ENCODE measurements around the gene TNS4.

Gene TNS4

GRCh38 chr17:40454613-40454995, 46.8 kb downstream of the TNS4 start:
- no peak for DNase-seq

- no peak for DNase-seq
Observed at GRCh38 chr17:40453881-40454612, 47.4 kb downstream of the TNS4 start.

GRCh38 chr17:40452921-40453378, 48.5 kb downstream of the TNS4 start:
- no peak for DNase-seq

DNA sequence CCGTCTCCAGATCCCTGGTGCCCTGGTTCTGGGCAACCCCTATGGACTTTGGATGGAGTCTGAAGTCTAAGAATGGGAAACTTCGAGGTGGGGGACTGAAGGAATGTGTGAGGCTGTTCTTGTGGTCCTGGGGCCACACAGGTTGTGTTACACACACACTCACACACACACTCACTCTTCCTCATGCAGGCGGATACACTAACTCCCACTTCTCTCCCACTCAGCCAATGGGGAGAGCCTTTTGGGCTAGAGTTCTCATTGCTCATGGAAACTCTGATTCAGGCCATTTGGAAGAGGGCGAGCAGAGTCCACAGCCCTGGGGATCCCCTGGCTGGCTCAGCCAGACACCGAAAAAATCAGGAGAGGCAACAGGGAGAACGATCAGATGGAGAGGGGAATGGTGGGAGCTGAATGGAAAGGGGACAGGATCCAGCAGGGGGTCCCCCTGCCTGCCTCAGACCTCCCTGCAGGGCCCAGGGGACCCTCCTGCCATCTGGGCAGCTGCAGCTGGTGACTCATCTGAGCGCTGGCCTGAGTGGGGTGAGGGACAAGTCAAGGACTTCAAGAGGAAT, 49.1 kb downstream of the TNS4 start:
- peak; percentile 10 for DNase-seq

GRCh38 chr17:40451420-40451819, 50.0 kb downstream of the TNS4 start:
- DNase-seq, result no peak

DNA sequence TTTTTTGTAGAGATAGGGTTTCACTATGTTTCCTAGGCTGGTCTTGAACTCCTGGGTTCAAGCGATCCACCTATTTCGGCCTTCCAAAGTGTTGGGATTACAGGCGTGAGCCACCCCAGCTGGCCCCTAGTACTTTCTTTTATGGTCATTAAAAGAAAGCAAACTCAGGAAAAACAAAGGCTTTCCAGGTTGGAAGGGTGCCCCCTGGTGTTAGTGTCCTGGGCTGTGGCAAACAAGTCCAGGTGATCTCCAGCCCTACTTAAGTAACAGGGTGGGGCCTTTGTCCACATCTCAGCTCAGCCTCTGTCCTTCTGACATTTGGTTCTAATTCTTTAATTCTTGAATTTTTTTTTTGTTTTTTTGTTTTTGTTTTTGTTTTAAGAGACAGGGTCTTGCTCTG, 51.2 kb downstream of the TNS4 start:
- peak; percentile 63 for DNase-seq

DNA sequence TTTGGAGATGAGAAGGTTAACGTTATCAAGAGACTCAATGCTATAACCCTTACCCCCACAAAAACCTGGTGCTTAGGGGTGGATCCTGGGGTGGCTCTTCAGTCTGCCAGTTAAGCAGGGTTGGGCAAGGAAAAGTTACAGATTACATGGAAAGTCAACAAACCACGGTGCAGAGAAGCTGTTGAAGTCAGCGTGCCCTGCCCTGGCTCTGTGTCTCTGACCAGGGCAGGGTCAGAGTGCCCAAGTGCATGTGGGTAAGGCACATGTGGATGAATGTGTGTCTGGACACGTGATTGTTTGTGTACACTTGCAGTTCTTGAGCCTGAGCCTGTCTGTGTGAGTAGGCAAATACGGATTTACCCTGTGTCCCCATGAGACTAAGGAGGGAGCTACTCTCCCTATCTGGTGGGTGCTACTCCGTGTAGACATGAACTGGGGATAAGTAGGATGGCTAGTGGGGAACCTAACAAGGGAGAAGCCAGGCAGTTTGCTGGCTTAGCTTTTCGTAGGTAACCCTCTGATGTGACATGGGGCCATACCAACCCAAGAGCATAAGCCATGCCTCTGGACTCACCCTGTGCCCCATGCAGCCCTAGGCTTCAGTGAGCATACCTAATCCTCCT, 52.7 kb downstream of the TNS4 start:
- DNase-seq, result peak; percentile 77

GRCh38 chr17:40448213-40448638, 53.2 kb downstream of the TNS4 start:
- peak; percentile 24 for DNase-seq

GRCh38 chr17:40447806-40448205, 53.6 kb downstream of the TNS4 start:
- no peak for DNase-seq

DNA sequence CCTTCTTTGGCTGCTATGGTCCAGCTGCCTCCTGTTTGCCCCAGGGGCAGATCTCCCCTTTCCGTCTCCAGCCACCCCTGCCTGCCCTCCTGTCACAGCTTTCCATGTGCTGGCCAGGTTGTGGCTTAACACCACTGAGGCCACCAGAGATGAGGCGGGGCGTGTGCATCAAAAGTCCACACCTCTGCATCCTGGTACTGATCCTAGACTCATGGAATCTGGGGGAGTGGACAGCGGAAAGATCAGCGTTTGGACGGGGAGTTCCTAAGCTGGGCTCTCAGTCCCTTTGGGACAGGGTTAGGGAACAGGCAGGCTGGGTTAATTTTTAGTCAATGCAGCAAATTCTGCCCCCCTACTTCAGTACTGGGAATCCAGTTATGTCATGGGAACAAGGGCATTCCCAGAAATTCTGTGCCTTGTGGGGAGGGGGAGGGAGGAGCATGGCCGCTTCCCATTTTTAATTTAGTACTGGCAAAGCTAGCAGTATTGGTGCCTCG, 54.2 kb downstream of the TNS4 start:
- DNase-seq, result no peak

- no peak for DNase-seq
Observed at GRCh38 chr17:40445751-40446468, 55.5 kb downstream of the TNS4 start.

DNA sequence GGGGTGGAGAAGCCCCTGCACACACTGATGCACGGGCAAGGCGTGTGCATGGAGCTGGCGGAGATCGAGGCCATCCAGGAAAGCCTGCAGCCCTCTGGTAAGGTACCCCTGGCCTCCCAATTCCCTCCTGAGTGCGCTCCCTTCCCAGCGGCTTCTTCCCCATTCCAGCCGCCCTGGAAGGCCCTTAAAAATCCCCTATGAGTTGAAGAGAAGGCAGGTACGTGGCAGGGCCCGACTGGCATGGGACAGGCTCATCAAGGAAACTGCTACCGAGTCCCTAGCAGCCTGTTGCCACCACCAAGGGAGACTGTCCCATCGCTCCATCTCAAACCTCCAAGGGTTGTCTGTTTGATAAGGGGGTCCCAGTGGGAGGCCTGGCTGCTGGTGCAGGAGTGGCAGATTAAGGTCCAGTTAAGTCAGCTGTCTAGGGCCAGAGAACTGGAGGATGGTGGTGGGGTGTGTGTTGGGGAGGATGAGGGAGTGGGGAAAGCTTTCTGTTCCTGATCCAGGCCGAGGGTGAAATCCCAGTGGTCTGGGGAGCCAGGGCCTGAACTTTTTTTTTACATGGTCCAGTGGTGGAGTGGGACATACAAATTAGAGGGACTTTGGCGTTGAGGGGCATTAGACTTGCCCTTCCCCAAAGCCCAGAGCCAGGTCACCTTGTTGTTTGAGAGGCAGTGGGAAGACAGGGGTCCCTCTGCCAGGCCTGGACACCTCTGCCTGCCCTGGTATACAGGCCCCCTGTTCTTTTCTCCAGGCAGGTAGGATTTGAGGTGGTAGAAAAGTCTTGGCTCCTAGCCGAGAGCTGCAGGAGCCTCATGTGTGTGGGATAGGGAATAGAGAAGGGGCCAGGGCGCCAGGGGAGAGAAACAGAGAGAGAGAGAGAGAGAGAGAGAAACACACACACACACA, 57.2 kb downstream of the TNS4 start:
- DNase-seq, result no peak

DNA sequence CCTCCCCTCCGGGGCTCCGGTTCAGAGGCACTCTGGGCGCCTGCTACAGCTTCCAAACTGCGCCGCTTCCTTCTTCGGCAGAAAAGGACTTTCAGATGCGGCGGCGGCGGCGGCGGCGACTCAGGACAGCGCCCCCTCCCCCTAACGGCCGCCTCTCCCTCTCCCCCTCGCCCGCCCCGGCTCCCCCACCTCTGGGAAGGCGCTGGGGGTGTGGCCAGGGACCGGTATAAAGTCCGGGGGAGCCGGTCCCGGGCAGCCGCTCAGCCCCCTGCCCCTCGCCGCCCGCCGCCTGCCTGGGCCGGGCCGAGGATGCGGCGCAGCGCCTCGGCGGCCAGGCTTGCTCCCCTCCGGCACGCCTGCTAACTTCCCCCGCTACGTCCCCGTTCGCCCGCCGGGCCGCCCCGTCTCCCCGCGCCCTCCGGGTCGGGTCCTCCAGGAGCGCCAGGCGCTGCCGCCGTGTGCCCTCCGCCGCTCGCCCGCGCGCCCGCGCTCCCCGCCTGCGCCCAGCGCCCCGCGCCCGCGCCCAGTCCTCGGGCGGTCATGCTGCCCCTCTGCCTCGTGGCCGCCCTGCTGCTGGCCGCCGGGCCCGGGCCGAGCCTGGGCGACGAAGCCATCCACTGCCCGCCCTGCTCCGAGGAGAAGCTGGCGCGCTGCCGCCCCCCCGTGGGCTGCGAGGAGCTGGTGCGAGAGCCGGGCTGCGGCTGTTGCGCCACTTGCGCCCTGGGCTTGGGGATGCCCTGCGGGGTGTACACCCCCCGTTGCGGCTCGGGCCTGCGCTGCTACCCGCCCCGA, 58.0 kb downstream of the TNS4 start, which contains the start of gene IGFBP4:
Gene IGFBP4, plus strand, starts transcription at position 255 of the 792 bp plus-strand sequence. Its CDS starts 286 bp downstream, at position 541.
- peak; percentile 78 for DNase-seq

DNA sequence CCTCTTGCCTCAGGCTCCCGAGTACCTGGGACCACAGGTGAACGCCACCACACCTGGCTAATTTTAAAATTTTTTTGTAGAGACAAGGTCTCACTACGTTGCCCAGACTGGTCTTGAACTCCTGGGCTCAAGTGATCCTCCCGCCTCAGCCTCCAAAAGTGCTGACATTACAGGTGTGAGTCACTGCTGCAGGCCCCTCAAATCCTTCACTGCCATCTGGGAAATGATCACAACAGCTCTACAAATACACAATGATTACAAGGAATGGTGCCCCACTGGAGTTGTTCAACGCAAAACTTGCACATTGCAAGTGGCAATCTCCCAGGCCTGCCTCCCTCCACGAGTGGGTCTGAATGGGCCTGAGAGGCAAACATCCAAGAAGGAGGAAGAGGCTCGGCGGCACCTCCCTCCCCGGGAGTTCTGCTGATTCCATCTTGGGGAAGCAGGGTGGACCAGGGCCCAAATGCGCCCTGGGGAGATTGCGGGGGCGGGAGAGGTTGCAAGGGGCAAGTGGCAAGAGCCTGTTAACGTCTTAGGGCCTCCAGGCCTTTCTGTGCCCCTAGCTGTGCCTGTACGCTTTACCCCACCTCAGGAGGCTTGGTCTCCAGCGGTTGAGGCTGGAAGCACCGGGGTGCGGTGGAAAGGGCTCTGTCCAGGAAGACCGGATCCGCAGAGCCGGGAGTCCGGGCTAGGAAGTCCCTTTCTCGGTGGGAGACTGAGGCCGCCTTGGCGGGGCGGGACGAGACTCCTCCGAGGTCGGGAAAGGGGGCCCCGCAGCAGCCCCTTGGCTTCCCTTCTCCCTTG, 58.8 kb downstream of the TNS4 start:
- DNase-seq, result peak; percentile 57

DNA sequence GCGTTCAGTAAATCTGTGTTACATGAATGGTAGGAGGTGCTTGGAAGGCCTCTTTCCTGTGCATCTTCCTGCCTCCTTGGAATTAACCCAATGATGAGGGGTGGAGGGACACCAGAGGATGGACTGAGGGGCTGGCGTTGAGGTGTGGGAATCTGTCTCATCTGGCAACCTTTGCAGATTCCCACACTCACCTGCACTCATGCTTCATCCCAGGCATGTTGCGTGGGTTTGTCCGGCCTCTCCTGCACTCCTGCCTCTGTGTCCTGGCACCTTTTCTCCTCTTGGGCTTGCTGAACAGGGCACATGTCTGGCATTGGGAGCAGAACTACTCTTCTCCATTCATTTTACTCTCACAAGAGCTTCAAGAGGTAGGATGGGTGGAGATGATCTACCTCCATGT, 61.3 kb downstream of the TNS4 start:
- no peak for DNase-seq

DNA sequence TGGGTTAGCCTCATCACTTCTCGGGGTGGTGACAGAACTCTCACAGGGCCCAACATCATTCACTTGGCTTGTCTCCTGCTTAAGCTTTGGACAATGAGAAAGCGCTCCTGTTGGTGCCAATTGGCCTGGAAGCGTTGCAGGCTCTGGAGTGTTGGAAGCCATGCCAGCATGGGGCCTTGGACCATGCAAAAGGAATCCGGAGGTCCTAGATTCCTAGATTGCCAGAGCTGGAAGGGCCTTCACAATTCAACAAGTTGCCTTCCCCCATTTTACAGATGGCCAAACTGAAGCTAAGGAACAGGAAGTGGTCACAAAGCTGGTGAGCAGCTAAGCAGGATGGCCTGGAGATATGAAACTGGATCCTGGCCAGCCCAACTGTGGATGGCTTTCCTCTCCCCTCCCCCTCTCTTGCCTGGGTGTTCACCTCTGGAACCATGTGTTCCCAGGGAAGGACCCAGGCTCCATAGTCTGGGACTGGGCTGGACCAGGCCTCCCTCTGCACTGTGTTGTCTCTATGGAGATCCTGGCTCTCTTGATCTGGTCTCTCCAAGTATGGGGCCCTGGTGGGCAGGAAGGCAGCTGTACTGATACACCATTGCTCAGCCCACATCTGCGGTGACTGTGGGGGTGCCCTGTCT, 64.2 kb downstream of the TNS4 start:
- no peak for DNase-seq

DNA sequence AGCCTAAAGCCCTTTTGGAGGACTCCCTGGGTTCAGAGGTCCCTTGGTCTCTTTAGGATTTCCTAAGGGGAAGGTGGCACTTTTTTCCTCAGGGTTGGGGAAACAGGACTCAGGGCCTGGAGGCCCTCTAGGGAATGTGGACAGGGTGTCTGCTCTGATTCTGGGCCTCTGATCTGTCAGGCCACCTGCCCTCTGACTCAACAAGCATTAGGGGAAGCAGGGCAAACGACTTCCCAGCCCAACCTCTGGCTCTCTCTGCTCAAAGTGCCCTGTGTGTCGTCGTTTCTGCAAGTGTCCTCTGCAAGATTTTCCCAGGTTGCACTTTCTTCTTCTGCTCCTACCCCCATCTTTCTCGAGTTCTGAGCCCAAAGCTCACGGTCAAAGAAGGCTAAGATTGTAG, 64.8 kb downstream of the TNS4 start:
- no peak for DNase-seq

DNA sequence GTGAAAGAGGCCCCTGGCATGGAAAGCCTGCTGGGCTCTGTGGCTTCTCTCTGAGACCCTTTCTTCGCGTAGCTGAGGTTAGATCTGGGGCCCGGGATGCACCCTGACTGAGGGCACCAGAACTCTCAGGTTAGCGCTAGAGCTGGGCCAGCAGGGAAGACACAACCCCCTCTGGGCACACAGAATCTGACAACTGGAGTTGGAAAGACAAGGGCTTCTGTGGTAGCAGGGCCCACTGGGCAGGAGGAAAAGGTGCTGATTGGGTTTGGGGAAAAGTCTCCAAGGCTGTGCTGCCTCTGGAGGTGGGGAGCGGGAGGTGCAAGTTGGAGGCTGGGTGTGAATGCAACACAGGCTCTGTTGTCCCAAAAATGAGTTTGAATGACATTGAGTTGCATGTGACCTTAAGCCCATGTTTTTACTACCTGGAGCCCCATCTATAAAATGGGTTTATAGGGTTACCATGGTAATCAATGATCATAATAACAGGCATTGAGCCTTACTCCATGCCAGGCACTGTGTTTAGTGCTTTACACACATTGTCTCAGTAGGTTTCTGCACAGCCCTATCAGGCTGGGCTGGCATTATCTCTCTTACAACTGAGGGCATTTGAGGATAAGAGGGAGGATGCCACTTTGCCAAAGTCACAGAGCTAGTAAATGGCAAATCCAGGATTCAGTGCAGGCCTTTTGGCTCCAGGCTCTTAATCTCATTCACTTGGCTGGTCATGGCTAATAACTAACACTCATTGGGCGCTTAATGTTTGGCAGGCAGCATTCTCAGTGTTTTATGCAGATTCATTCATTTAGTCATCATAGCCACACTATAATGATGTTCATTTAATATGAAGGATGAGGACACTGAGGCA, 67.6 kb downstream of the TNS4 start:
- peak; percentile 32 for DNase-seq
